ENCODE results near the gene SLC13A3. TPM values are rescaled to one million over a fixed set of nuclear protein-coding genes. Genes with fewer than 3 reads are reported as not detected.

The SLC13A3 gene
- total and polyA plus RNA-seq, 8 donors, result 2.4 to 10.4 (median 8.8) TPM

DNA sequence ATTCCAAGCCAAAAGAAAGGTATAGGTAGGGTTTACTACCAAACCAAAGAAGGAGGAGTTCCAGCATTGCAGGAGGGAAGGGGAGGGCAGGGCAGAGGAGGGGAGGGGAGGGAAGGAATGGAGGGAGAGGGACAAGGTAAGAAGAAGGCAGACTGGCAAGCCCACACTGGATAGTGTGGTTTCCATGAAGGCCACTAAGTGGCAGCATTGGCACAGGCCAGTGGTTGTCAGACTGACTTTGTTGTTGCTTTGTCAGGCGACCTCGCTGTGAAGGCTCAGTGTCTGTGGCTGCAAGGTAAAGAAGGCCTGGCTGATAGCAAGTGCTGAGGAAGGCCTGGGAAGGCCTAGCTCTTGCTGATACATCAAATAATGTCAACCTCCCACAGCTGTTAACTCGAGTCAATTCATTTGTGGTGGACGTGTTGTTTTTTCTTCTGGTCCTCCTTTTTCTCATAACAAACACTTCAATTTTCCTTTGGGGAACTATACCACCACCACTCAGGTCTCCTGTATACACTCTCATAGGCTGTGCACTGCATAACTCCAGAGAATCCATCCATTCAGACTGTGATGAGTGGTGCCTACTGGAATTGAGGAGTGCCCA is 130.2 kb downstream of the SLC13A3 start:
- Histone ChIP-seq H3K36me3 (no peaks in the 10 kb centered on the region), H3K27ac (no peak overlapping the region), H3K4me1 (no peaks in the 10 kb centered on the region), H3K27me3 (peaks cover 3 to 64% of the 10 kb centered on the region in 2 donors), H3K4me3 (no peak overlapping the region), H3K9me3 (no peaks in the 10 kb centered on the region)
- peak in 3 of 4 donors; percentile 6 to 40 (median 38) for DNase-seq
- peak; percentile 90 for ATAC-seq
- TF ChIP-seq, protein P1, sequence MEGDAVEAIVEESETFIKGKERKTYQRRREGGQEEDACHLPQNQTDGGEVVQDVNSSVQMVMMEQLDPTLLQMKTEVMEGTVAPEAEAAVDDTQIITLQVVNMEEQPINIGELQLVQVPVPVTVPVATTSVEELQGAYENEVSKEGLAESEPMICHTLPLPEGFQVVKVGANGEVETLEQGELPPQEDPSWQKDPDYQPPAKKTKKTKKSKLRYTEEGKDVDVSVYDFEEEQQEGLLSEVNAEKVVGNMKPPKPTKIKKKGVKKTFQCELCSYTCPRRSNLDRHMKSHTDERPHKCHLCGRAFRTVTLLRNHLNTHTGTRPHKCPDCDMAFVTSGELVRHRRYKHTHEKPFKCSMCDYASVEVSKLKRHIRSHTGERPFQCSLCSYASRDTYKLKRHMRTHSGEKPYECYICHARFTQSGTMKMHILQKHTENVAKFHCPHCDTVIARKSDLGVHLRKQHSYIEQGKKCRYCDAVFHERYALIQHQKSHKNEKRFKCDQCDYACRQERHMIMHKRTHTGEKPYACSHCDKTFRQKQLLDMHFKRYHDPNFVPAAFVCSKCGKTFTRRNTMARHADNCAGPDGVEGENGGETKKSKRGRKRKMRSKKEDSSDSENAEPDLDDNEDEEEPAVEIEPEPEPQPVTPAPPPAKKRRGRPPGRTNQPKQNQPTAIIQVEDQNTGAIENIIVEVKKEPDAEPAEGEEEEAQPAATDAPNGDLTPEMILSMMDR (IDR thresholded peaks at IDR 0.05), result peak; percentile 41 to 63
- intact Hi-C loops (cut with DNase I), result no loop called here

- peaks cover 3 to 63% of the 10 kb centered on the region in 2 donors for H3K27me3 ChIP-seq
- H3K36me3 ChIP-seq, result no peaks in the 10 kb centered on the region
- intact Hi-C loops (cut with DNase I), result no loop called here
- TF ChIP-seq, protein P1 (IDR thresholded peaks at IDR 0.05), result no peak
- H3K27ac ChIP-seq, result no peak overlapping the region
- H3K9me3 ChIP-seq, result no peaks in the 10 kb centered on the region
- no peak overlapping the region for H3K4me3 ChIP-seq
- no peaks in the 10 kb centered on the region for H3K4me1 ChIP-seq
- no peak for DNase-seq
- no peak for ATAC-seq
These were observed 130.7 kb downstream of the SLC13A3 start for GRCh38 chr20:46520540-46520939.

DNA sequence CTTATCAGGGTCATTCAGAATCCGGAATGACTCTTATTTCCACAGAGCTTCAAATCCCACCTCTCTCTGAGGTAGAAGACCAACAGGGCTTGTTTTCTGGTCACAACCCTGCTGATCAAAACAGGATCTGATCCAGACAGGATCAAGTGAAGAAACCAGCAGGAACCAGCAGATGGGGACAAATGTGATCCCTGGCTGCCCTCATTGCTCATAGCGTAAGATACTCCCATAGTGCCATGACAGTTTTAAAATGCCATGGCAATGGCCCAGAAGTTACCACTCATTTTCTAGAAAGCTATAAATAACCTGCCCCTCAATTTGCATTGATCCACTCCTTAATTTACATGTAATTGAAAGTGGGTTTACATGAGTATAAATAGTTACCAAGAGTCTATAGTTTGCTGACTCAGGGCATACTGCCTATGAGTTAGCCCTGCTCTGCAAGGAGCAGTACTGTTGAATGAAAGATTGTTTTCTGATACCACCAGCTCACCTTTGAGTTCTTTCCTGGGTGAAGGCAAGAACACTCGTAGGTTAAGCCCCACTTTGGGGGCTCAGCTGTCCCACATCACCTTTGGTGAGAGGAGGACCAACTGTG is 131.7 kb downstream of the SLC13A3 start:
- Histone ChIP-seq H3K9me3 (no peaks in the 10 kb centered on the region), H3K36me3 (no peaks in the 10 kb centered on the region), H3K4me1 (no peaks in the 10 kb centered on the region), H3K27me3 (peaks cover 3 to 63% of the 10 kb centered on the region in 2 donors), H3K4me3 (no peak overlapping the region), H3K27ac (no peak overlapping the region)
- no peak for DNase-seq
- ATAC-seq, result no peak
- intact Hi-C loops (cut with DNase I), result no loop called here
- TF ChIP-seq, protein P1 (IDR thresholded peaks at IDR 0.05), result no peak

GRCh38 chr20:46512943-46513844 is 138.1 kb downstream of the SLC13A3 start, which contains the start of gene ZNF334:
ZNF334 (minus strand) TSS chr20:46513559; CDS start chr20:46512102, 1,457 bp downstream.
- peak; percentile 93 for ATAC-seq
- DNase-seq, result peak; percentile 38 to 89 (median 74)
- Histone ChIP-seq H3K36me3 (no peaks in the 10 kb centered on the region), H3K4me1 (peaks cover 4 to 16% of the 10 kb centered on the region in 2 donors), H3K27ac (peak within 1 kb of the TSS in 1 of 2 donors; percentile 10), H3K4me3 (peak within 1 kb of the TSS; percentile 47 to 64), H3K9me3 (no peaks in the 10 kb centered on the region), H3K27me3 (peaks cover 3 to 50% of the 10 kb centered on the region in 2 donors)
- TF ChIP-seq, protein P1 (IDR thresholded peaks at IDR 0.05), result no peak
- intact Hi-C loops (cut with DNase I), result no loop called here

- Histone ChIP-seq H3K9me3 (no peaks in the 10 kb centered on the region), H3K4me3 (no peak overlapping the region), H3K27ac (no peak overlapping the region), H3K27me3 (peaks cover 0 to 17% of the 10 kb centered on the region in 2 donors), H3K4me1 (peaks cover 4 to 16% of the 10 kb centered on the region in 2 donors), H3K36me3 (no peaks in the 10 kb centered on the region)
- DNase-seq (no peak), ATAC-seq (no peak)
- TF ChIP-seq, protein P1 (IDR thresholded peaks at IDR 0.05), result no peak
- intact Hi-C loops (cut with DNase I), result no loop called here
These were observed 141.7 kb downstream of the SLC13A3 start for GRCh38 chr20:46509523-46509922.
